ENCODE measurements around the gene ICE1. TPM values are rescaled to one million over a fixed set of nuclear protein-coding genes. Genes with fewer than 3 reads are reported as not detected.
"Not testable (repeated sequence)": the region's sequence is repeated elsewhere in the genome, so short reads cannot be mapped to it uniquely, and the experiment has no call there.

The ICE1 gene
- total RNA-seq, 3 donors from 2014 or later = 33.1 to 47.7 (median 34.1) TPM

- intact Hi-C loops (cut with DNase I; ENCODE audit: low total_unique reads) = no loop called here
- no peaks in the 10 kb centered on the region for H3K27me3 ChIP-seq
- TF ChIP-seq POLR2A (IDR thresholded peaks at IDR 0.05) (no peak), POLR2AphosphoS5 (IDR thresholded peaks at IDR 0.05) (no peak)
- TF ChIP-seq, protein P1, sequence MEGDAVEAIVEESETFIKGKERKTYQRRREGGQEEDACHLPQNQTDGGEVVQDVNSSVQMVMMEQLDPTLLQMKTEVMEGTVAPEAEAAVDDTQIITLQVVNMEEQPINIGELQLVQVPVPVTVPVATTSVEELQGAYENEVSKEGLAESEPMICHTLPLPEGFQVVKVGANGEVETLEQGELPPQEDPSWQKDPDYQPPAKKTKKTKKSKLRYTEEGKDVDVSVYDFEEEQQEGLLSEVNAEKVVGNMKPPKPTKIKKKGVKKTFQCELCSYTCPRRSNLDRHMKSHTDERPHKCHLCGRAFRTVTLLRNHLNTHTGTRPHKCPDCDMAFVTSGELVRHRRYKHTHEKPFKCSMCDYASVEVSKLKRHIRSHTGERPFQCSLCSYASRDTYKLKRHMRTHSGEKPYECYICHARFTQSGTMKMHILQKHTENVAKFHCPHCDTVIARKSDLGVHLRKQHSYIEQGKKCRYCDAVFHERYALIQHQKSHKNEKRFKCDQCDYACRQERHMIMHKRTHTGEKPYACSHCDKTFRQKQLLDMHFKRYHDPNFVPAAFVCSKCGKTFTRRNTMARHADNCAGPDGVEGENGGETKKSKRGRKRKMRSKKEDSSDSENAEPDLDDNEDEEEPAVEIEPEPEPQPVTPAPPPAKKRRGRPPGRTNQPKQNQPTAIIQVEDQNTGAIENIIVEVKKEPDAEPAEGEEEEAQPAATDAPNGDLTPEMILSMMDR (IDR thresholded peaks at IDR 0.05) = no peak
- no peaks in the 10 kb centered on the region for H3K4me1 ChIP-seq
- H3K27ac ChIP-seq = no peak overlapping the region
- H3K36me3 ChIP-seq = no peaks in the 10 kb centered on the region
- H3K4me3 ChIP-seq = no peak overlapping the region
- peaks cover 6 to 18% of the 10 kb centered on the region in 2 donors for H3K9me3 ChIP-seq
- no peak for DNase-seq (ENCODE audit: low spot score in 2 of 2)
These were observed 13.2 kb upstream of the ICE1 start for GRCh38 chr5:5409151-5409810.

GRCh38 chr5:5413856-5414255 is 8.6 kb upstream of the ICE1 start:
- H3K27ac ChIP-seq; intact Hi-C loops (cut with DNase I; ENCODE audit: low total_unique reads); DNase-seq (ENCODE audit: low spot score in 2 of 2); H3K4me3 ChIP-seq; H3K36me3 ChIP-seq; H3K27me3 ChIP-seq; H3K4me1 ChIP-seq: not testable (repeated sequence)
- H3K9me3 ChIP-seq = peaks cover 6 to 12% of the 10 kb centered on the region in 2 donors

DNA sequence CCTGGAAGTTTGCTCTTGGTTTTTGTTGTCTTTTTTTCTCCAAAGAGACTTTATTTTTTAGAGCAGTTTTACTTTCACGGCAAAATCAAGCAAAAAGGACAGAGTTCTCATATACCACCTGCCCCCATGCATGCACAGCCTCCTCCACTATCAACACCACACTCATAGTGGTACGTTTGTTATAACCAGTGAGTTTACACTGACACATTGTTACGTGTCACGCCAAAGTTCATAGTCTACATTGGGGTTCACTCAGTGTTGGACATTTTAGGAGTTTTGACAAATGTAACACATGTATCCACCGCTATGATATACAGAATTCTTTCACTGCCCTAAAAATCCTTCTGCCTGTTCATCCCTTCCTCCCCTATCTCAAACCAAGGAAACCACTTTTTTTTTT is 7.5 kb upstream of the ICE1 start:
- TF ChIP-seq, protein P1 (IDR thresholded peaks at IDR 0.05) = no peak
- TF ChIP-seq POLR2A (IDR thresholded peaks at IDR 0.05) (no peak), POLR2AphosphoS5 (IDR thresholded peaks at IDR 0.05) (no peak)
- H3K36me3 ChIP-seq = no peaks in the 10 kb centered on the region
- no peaks in the 10 kb centered on the region for H3K27me3 ChIP-seq
- no peak overlapping the region for H3K27ac ChIP-seq
- peaks cover 0 to under 1% of the 10 kb centered on the region in 2 donors for H3K9me3 ChIP-seq
- intact Hi-C loops (cut with DNase I; ENCODE audit: low total_unique reads) = no loop called here
- DNase-seq (ENCODE audit: low spot score in 2 of 2) = no peak
- H3K4me3 ChIP-seq = no peak overlapping the region
- no peaks in the 10 kb centered on the region for H3K4me1 ChIP-seq

DNA sequence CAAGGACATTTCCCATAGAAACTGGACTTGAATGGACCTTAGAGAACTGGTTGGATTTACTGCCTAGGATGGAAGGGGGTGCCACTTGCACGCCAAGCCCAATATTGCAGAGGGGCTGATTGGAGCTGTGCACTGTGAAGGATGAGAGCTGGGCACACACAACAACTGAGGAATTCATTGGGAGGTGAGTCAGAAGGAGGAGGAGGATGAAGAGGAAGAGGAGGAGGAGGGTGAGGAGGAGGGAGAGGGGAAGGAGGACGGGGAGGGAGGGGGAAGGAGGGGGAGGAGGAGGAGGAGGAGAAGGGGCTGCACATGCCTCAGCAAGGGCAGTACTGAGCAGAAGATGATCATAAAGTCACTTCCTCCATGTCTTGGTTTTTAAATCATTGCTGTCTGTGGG is 5.7 kb upstream of the ICE1 start:
- TF ChIP-seq POLR2A (IDR thresholded peaks at IDR 0.05) = no peak
- TF ChIP-seq, protein P1 (IDR thresholded peaks at IDR 0.05) = no peak
- TF ChIP-seq POLR2AphosphoS5 (IDR thresholded peaks at IDR 0.05) = no peak
- Histone ChIP-seq H3K9me3 (no peaks in the 10 kb centered on the region), H3K4me3 (no peak overlapping the region), H3K27ac (no peak overlapping the region), H3K4me1 (peaks cover 0 to 3% of the 10 kb centered on the region in 2 donors), H3K36me3 (no peaks in the 10 kb centered on the region), H3K27me3 (no peaks in the 10 kb centered on the region)
- intact Hi-C loops (cut with DNase I; ENCODE audit: low total_unique reads) = no loop called here
- no peak for DNase-seq (ENCODE audit: low spot score in 2 of 2)

DNA sequence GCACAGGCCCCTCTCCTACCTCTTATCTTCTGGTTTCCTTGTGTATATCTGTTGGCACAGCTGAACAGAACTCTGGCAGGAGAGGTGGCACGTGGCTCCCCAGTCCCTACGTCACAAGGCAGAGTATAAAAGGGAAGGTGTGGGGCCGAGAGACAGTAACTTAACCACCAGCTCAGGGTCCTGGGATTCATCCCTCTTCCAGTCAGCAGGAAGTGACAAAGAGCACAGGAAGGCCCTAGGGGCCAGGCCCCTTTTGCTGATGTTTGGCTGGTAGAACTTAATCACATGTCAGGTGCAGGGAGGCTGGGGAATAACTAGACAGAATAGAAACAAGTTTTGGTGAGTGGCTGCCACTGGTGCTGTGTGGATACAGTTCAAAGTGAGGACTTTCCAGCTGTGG is 4.5 kb upstream of the ICE1 start:
- TF ChIP-seq, protein P1 (IDR thresholded peaks at IDR 0.05) = no peak
- no peak for TF ChIP-seq POLR2AphosphoS5 (IDR thresholded peaks at IDR 0.05)
- no peak for TF ChIP-seq POLR2A (IDR thresholded peaks at IDR 0.05)
- no peaks in the 10 kb centered on the region for H3K9me3 ChIP-seq
- H3K4me1 ChIP-seq = peaks cover 0 to 3% of the 10 kb centered on the region in 2 donors
- no peak overlapping the region for H3K27ac ChIP-seq
- no peaks in the 10 kb centered on the region for H3K36me3 ChIP-seq
- H3K4me3 ChIP-seq = no peak overlapping the region
- intact Hi-C loops (cut with DNase I; ENCODE audit: low total_unique reads) = no loop called here
- no peak for DNase-seq (ENCODE audit: low spot score in 2 of 2)
- H3K27me3 ChIP-seq = no peaks in the 10 kb centered on the region
